Lung (tissue), 12 donors: Measurements from ENCODE around the gene CDH13. TPM values are rescaled to one million over a fixed set of nuclear protein-coding genes. Genes with fewer than 3 reads are reported as not detected.

Source experiments
- ATAC-seq: fragments of 200-7000 bp; cut with Tn5 transposase; one replicate; pipeline ENCODE4 v1.9.1; 2020; ENCODE audit warnings: moderate number of reproducible peaks; ENCODE audit not compliant: insufficient read depth, low FRiP score
- DNase-seq, 3 donors: peaks; one replicate each; pipeline ENCODE4 v3.0.0-alpha.2; 2013 to 2017
- H3K27ac ChIP-seq, 2 donors: one replicate each; pipeline ENCODE4 v1.5.1; 2013; ENCODE audit warnings: mild to moderate bottlenecking in 2 of 2, moderate library complexity in 2 of 2, control low read depth in 1 of 2, inconsistent platforms in 1 of 2, low read depth in 1 of 2, low read length in 1 of 2
- H3K27me3 ChIP-seq, 3 donors: one replicate each; pipeline ENCODE4 v1.5.1; 2013; ENCODE audit warnings: low read length in 2 of 3; ENCODE audit not compliant: control insufficient read depth in 3 of 3, insufficient read depth in 3 of 3
- H3K36me3 ChIP-seq, 4 donors: one replicate each; pipeline ENCODE4 v1.5.1; 2013; ENCODE audit warnings: low read length in 4 of 4, mild to moderate bottlenecking in 1 of 4, moderate library complexity in 1 of 4; ENCODE audit not compliant: control insufficient read depth in 4 of 4, insufficient read depth in 4 of 4
- H3K4me1 ChIP-seq, 5 donors: one replicate each; pipeline ENCODE4 v1.5.1; 2013; ENCODE audit warnings: low read length in 5 of 5, mild to moderate bottlenecking in 2 of 5, moderate library complexity in 1 of 5; ENCODE audit not compliant: control insufficient read depth in 5 of 5, insufficient read depth in 5 of 5
- H3K4me3 ChIP-seq: one replicate; pipeline ENCODE4 v1.5.1; 2013; ENCODE audit warnings: mild to moderate bottlenecking, control low read depth, moderate library complexity
- H3K9ac ChIP-seq, 2 donors: one replicate each; pipeline ENCODE4 v1.5.1; 2013; ENCODE audit warnings: low read length in 2 of 2, control low read depth in 1 of 2; ENCODE audit not compliant: insufficient read depth in 1 of 2
- H3K9me3 ChIP-seq, 4 donors: one replicate each; pipeline ENCODE4 v1.5.1; 2013; ENCODE audit warnings: low read length in 3 of 4, mild to moderate bottlenecking in 1 of 4, moderate library complexity in 1 of 4; ENCODE audit not compliant: control insufficient read depth in 4 of 4, insufficient read depth in 3 of 4
- WGBS, 2 donors: extraction: QIAGEN DNeasy Blood & Tissue Kit; methylation state at CpG; one replicate each; pipeline ENCODE4 v1.1.7; 2013; 5-methylcytosine and 5-hydroxymethylcytosine counted together
- polyA plus RNA-seq, 2 donors: library from polyadenylated mRNA; stranded (reverse); fragments of 200-250 nt; gene quantifications; one replicate each; pipeline ENCODE4 v1.2.1, GENCODE V29; 2013
- total RNA-seq, 2 donors: library from RNA; depleted of rRNA in 1 of 2; stranded (reverse); fragments of >200 nt in 1 of 2; gene quantifications; one replicate each; pipeline ENCODE4 v1.2.1, GENCODE V29; 2014 to 2021
- TF ChIP-seq, protein P1 (sequence below): IDR thresholded peaks from 2 replicates; pipeline ENCODE4 v1.5.1; 2012; ENCODE audit warnings: mild to moderate bottlenecking; ENCODE audit errors: control extremely low read depth, extremely low read depth
- donor health status: control.
- donor health status: control.
- donor health status: Bipolar disorder and iron deficiency.
- donor health status: healthy.
- donor health status: DM: yes; HTN: yes; CAD: no.

The CDH13 gene
- total and polyA plus RNA-seq, 4 donors: 2.1 to 12.3 (median 7.3) TPM

DNA sequence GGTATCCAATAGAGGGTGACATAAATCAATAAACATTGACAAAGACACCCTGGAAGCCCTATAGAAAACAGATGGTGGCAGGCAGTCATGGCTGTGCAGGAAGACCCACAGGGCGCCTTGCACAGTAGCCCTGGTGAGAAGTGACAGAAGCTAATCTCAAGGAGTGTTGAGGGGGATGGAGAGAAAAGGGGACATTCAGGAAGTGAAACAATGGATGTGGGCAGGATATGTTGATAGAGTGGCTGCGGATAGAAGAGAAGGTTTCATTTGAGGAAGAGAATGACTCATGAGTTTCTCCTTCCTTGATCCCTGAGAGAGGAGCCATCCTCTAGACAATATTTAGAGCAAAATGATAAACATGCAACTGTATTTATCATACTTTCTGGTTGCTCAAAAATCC lies 712.2 kb downstream of the CDH13 start:
- H3K9me3 ChIP-seq: no peaks in the 10 kb centered on the region
- WGBS, 2 donors: 49 to 50% methylated on average over 2 of the region's 2 CpGs
- H3K4me3 ChIP-seq: no peak overlapping the region
- H3K4me1 ChIP-seq: peaks cover 0 to 3% (median 0%) of the 10 kb centered on the region in 5 donors
- DNase-seq (no peak), ATAC-seq (no peak)
- TF ChIP-seq, protein P1, sequence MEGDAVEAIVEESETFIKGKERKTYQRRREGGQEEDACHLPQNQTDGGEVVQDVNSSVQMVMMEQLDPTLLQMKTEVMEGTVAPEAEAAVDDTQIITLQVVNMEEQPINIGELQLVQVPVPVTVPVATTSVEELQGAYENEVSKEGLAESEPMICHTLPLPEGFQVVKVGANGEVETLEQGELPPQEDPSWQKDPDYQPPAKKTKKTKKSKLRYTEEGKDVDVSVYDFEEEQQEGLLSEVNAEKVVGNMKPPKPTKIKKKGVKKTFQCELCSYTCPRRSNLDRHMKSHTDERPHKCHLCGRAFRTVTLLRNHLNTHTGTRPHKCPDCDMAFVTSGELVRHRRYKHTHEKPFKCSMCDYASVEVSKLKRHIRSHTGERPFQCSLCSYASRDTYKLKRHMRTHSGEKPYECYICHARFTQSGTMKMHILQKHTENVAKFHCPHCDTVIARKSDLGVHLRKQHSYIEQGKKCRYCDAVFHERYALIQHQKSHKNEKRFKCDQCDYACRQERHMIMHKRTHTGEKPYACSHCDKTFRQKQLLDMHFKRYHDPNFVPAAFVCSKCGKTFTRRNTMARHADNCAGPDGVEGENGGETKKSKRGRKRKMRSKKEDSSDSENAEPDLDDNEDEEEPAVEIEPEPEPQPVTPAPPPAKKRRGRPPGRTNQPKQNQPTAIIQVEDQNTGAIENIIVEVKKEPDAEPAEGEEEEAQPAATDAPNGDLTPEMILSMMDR: no peak
- no peaks in the 10 kb centered on the region for H3K36me3 ChIP-seq
- H3K27me3 ChIP-seq: no peaks in the 10 kb centered on the region
- no peak overlapping the region for H3K9ac ChIP-seq
- H3K27ac ChIP-seq: no peak overlapping the region

DNA sequence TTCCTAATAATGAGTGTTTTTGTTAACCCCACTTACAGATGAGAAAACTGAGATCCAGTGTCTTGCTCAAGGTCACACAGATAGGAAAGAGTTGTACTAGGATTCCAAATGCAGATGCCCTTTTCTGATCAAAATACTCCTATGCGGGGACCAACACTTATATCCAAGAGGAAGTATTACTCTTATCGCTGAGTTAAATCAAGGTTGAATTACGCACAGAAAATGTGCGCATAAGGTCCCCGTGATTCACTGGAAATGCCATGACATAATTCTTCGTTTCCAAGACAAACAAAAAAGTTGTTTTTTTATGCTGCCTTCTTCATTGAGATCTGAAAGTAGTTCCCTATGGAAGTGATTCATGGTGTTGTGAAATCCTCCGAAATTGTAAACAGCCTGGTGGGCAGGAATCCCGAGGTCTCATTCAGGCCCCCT lies 717.2 kb downstream of the CDH13 start:
- H3K4me3 ChIP-seq: no peak overlapping the region
- no peaks in the 10 kb centered on the region for H3K36me3 ChIP-seq
- peaks cover 0 to 3% (median 0%) of the 10 kb centered on the region in 5 donors for H3K4me1 ChIP-seq
- TF ChIP-seq, protein P1: no peak
- H3K27me3 ChIP-seq: no peaks in the 10 kb centered on the region
- no peak overlapping the region for H3K9ac ChIP-seq
- H3K27ac ChIP-seq: no peak overlapping the region
- DNase-seq (peak in 2 of 3 donors; percentile 28 to 56), ATAC-seq (no peak)
- peaks cover 0 to 2% (median 0%) of the 10 kb centered on the region in 4 donors for H3K9me3 ChIP-seq
- 73 to 74% methylated on average over 8 of the region's 8 CpGs for WGBS, 2 donors

DNA sequence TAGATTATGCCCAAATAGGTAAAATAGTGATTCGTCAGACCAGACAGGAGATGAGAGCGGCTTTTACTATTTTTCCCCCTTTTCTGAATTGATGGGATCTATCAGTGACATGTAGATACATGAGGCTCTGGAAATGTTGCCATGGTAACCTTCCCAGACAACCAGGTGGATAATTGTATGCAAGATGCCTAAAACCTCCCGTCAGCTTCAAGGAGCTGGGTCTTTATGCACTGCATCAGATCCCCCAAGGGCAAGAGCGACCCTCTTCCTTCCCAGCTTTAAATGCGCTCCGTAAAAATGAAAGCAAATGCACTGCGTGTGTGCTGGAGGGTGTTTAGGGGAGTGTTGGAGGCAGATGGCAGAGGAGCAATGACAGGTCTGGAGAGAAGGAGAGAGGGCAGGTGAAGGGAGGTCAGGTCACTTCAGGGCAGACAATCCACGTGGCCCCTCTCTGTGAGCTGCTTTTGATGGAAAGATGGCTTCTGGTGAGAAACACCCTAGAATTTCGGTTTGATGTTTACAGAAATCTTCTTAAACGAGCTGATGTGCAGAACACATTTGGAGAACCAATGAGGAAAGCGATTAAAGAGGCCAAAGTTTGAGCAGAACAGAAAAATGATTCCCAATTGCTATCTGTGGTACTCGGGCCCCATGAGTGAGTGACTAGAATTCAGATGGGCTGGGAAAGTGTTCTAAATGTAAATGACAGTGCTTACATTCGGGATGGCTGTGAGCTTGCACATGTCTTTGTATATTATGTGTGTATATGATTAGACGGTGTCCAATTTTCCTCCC lies 719.3 kb downstream of the CDH13 start:
- Histone ChIP-seq H3K4me3 (no peak overlapping the region), H3K9ac (no peak overlapping the region), H3K4me1 (peaks cover 0 to 3% (median 0%) of the 10 kb centered on the region in 5 donors), H3K27me3 (no peaks in the 10 kb centered on the region), H3K9me3 (peaks cover 0 to 2% (median 0%) of the 10 kb centered on the region in 4 donors), H3K27ac (no peak overlapping the region), H3K36me3 (no peaks in the 10 kb centered on the region)
- TF ChIP-seq, protein P1: no peak
- DNase-seq (peak in 2 of 3 donors; percentile 6 to 8), ATAC-seq (no peak)
- WGBS, 2 donors: 70 to 79% methylated on average over 14 of the region's 14 CpGs
